ENCODE data around the gene HAX1.

The HAX1 gene

DNA sequence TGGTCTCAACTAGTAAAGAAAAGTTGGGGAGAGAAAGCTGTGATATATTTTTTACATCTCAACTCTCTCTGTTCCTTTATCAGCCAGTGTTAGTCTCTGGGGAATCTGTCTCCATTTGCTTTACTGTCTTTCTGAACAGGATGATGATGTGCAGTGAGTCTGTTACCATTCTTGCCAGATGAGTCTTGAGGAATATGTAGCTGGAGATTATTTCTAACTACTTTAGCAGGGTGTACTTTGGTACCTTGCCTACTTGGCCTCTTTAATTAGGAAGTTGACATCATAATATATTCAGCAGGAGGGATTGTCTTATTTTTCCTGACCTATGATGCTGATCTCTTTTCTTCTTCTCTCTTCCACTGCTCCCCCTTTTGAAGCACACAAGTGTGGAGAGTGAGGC is 15.7 kb upstream of the HAX1 start:
- TF ChIP-seq CEBPB (IDR thresholded peaks at IDR 0.05) (no peak), TCF12 (IDR thresholded peaks at IDR 0.05; ENCODE audit: low read depth) (no peak), TEAD4 (IDR thresholded peaks at IDR 0.05) (no peak), RAD21 (IDR thresholded peaks at IDR 0.05; ENCODE audit: low read depth) (no peak)
- TF ChIP-seq, protein P1, sequence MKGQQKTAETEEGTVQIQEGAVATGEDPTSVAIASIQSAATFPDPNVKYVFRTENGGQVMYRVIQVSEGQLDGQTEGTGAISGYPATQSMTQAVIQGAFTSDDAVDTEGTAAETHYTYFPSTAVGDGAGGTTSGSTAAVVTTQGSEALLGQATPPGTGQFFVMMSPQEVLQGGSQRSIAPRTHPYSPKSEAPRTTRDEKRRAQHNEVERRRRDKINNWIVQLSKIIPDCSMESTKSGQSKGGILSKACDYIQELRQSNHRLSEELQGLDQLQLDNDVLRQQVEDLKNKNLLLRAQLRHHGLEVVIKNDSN (IDR thresholded peaks at IDR 0.05), result no peak
- TF ChIP-seq, protein P2, sequence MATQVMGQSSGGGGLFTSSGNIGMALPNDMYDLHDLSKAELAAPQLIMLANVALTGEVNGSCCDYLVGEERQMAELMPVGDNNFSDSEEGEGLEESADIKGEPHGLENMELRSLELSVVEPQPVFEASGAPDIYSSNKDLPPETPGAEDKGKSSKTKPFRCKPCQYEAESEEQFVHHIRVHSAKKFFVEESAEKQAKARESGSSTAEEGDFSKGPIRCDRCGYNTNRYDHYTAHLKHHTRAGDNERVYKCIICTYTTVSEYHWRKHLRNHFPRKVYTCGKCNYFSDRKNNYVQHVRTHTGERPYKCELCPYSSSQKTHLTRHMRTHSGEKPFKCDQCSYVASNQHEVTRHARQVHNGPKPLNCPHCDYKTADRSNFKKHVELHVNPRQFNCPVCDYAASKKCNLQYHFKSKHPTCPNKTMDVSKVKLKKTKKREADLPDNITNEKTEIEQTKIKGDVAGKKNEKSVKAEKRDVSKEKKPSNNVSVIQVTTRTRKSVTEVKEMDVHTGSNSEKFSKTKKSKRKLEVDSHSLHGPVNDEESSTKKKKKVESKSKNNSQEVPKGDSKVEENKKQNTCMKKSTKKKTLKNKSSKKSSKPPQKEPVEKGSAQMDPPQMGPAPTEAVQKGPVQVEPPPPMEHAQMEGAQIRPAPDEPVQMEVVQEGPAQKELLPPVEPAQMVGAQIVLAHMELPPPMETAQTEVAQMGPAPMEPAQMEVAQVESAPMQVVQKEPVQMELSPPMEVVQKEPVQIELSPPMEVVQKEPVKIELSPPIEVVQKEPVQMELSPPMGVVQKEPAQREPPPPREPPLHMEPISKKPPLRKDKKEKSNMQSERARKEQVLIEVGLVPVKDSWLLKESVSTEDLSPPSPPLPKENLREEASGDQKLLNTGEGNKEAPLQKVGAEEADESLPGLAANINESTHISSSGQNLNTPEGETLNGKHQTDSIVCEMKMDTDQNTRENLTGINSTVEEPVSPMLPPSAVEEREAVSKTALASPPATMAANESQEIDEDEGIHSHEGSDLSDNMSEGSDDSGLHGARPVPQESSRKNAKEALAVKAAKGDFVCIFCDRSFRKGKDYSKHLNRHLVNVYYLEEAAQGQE (IDR thresholded peaks at IDR 0.05; ENCODE audit: low read depth), result no peak

DNA sequence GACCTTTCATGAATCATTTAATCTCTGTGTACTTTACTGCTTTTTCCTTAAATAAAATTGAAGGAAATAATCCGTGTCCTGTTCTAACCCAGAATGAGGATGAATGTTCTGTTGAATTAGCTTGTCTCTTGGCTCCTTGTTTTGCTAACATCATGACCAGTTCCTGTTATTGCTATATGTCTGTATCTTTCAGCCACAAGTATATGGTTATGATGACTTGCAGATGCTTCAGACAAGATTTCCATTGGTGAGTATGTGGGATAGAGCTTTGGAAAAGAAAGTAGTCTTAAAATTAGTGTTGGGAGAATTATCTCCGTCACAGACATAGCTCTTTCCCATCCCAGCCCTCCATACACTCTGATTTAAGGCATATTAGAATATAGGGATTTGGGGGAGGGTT is 13.6 kb upstream of the HAX1 start:
- TF ChIP-seq, protein P1 (IDR thresholded peaks at IDR 0.05), result no peak

DNA sequence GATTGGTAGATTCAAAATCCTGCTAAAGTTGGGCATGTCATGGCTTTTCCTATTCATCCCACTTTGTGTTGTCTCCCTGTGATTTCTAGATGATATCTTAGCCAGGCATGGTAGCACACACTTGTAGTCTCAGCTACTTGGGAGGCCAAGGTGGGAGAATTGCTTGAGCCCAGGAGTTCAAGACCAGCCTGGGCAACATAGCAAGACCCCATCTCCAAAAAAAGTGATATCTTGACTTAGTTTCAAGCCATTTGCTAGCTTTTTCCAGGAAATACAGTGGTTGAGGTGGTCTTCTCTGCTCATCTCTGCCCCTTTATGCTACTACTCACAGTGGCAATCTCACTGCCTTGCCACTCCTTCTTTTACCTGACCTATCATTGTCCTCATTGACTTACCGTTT is 12.3 kb upstream of the HAX1 start:
- no peak for TF ChIP-seq CREB1 (IDR thresholded peaks at IDR 0.05; ENCODE audit: low read depth)
- no peak for TF ChIP-seq EGR1 (IDR thresholded peaks at IDR 0.05)
- no peak for TF ChIP-seq CEBPB (IDR thresholded peaks at IDR 0.05)
- TF ChIP-seq YY1 (IDR thresholded peaks at IDR 0.05; ENCODE audit: low read depth), result no peak
- no peak for TF ChIP-seq RAD21 (IDR thresholded peaks at IDR 0.05; ENCODE audit: low read depth)
- TF ChIP-seq ZBTB7A (IDR thresholded peaks at IDR 0.05; ENCODE audit: low read depth), result no peak
- no peak for TF ChIP-seq FOXM1 (IDR thresholded peaks at IDR 0.05; ENCODE audit: borderline replicate concordance, low read depth)
- TF ChIP-seq TEAD4 (IDR thresholded peaks at IDR 0.05), result no peak
- no peak for TF ChIP-seq NFIC (IDR thresholded peaks at IDR 0.05)
- TF ChIP-seq TAF1 (IDR thresholded peaks at IDR 0.05; ENCODE audit: low read depth), result no peak
- TF ChIP-seq EP300 (IDR thresholded peaks at IDR 0.05; ENCODE audit: borderline replicate concordance), result no peak
- TF ChIP-seq, protein P3, sequence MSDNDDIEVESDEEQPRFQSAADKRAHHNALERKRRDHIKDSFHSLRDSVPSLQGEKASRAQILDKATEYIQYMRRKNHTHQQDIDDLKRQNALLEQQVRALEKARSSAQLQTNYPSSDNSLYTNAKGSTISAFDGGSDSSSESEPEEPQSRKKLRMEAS (IDR thresholded peaks at IDR 0.05), result no peak
- TF ChIP-seq, protein P1 (IDR thresholded peaks at IDR 0.05), result no peak
- TF ChIP-seq TCF12 (IDR thresholded peaks at IDR 0.05; ENCODE audit: low read depth), result no peak
- TF ChIP-seq, protein P2 (IDR thresholded peaks at IDR 0.05; ENCODE audit: low read depth), result no peak

DNA sequence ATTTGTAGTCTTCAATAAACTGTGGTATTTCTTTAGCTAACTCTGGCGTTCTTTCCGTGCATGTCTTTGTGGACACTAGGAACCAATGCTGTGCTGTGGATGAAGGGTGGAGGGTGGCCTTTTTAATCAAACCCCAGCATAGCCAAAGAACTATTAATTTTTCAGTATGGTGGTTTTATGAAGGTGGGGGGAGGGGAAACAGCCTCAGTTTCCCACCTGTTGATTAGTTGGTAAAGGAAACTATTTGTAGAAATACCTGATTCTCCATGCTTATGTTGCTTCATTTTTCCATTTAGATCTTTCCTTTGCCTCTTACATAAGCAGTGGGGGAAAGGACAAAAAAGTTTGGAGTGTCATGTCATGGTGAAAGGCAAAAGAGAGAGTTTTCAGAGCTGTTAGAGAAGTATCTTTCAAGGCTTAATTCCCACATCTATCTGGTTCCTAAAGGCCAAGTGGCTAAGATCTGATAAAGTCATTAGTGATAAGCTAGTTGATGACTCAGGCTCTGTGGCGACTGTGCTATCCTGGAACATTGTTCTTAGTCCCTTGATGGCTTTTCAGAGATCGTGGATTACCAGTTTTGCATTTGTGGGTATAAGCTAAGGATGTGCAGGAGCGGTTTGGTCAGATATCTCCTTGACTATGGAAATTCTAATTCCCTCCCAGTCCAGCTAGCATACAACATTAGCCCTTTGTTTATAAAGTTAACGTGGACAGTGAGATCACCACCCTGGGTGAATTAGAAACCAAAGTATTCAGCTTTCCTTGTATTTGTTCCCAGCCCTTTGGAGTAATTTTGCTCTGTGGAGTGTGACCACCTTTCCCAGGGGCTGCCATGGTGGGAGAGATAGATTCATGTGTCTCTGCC is 8.7 kb upstream of the HAX1 start:
- TF ChIP-seq TAF1 (IDR thresholded peaks at IDR 0.05; ENCODE audit: low read depth) (no peak), FOXM1 (IDR thresholded peaks at IDR 0.05; ENCODE audit: borderline replicate concordance, low read depth) (no peak)
- TF ChIP-seq, protein P2 (IDR thresholded peaks at IDR 0.05; ENCODE audit: low read depth), result no peak

DNA sequence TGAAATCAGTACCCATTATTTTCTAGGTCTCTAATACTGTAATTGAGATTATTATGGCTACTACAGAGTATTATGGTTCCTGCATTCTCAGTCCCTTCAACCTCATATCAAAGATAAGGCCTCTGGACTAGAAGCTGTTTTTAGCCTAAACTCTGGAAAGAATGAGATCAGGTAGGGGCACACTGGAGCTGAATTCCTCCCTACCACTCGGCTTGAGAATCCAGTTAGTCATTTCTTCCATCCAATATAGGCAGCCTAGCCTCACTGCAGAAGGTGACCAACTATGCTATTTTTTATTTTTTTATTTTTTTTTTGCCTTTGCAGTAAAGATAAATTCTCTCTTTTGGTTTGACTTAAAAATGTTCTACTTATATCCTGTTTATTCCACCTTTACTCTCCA is 8.0 kb upstream of the HAX1 start:
- TF ChIP-seq ZBTB7A (IDR thresholded peaks at IDR 0.05; ENCODE audit: low read depth), result no peak
- TF ChIP-seq NFIC (IDR thresholded peaks at IDR 0.05), result no peak

Data from Ishikawa (cell line).